ENCODE measurements around the gene CPLANE2.
"Not testable (repeated sequence)": the region's sequence is repeated elsewhere in the genome, so short reads cannot be mapped to it uniquely, and the experiment has no call there.

CPLANE2 gene

DNA sequence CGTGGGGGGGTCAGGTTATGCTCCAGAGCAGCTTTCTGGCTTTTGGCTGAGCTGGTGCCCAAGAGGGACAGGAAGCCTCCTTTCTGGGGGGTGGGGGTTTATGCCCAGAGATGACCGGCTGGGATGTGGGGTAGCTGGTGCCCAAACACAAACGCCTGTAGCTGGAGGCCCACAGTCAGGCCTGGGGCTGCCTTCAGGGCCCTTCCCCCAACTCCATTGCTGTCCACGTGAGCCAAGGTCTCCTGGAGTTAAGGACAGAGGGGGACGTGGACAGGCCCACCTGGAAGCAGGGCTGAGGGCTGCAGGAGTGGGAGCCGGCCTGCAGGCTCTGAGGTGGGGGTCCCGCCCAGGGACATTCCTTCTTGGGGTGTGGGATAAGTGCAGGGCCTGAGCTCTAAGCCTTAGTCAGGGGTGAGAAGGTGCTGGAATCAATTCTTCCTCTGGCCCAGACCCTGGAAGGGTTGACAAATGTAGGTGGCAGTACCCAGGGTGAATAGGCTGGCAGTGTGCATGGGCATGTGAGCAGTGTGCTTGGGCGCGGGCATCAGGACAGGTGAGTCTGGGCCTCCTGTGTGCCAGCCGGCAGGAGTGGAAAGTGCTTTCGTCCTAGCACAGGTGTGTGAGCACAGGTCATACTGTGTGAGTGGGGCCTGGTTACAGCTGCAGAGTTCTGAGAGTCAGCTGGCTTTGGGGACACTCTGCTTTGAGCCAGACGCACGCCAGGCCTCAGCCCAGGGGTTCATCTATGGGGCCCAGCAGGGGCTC, 6.8 kb downstream of the CPLANE2 start:
- no peak for DNase-seq

DNA sequence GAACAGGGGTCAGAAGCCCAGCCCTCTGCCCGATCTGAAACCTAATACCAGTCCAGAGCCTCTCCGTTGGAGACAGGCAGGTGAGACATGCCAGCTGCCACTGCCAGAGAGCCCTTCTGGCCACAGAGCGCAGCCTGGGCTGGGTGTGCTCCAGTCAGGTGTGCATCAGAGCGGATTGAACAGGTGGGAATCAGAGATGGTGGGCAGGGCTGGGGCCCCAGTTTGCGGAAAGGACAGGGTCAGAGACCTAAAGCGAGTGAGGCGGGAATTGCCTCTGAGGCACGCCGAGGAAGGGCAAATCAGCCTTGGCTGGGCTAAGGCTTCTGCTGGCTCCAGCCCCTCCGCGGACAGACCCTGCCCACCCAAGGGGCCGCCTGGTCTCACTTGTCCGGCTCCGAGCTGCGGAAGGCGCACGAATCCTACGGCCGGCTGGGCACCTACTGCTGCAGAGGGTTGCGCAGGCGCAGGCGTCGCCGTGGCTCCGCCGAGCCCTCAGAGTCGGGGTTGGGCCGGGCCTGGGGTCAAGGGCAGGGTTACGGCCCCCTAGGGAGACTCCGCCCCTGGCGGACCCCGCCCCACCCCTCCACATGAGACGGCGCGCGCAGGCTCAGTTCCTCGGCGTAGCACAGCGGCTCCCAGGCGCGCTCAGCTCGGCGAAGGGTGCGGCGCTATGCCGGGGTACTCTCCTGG, 10.3 kb downstream of the CPLANE2 start:
- DNase-seq: no peak

DNA sequence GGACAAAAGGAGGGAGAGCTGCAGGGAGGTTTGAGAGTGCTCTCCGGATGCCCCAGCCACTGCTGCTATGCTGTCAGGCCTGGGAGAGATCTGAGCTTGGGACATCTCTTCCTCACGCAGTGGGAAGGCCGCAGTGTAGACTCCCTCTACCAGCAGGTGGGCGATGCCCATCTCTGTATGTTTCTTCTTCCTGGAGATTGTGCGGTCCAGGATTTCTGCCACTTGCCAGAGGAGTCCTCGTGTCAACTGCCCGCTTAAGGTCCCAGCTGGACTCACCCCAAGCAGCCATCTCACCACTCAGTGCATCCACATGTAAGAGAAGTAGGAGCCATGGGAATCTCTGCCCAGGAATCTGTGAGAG, 10.9 kb downstream of the CPLANE2 start:
- DNase-seq: no peak

DNA sequence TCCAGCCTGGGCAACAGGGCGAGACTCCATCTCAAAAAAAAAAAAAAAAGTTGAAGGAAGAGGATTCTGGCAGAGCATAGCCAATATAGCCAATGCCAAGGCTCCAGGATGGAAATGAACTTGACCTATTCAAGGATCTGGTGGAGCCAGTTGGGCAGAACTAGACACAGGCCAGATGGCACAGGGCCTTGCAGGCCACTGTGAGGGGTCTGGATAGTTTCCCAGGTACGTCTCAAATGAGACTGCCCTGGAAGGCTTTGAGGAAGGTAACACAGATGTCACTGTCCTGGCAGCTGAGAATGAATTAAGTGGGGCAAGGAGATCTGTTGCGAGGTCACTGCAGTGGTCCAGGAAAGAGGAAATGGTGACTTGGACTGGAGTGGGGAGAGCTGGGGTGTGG, 12.5 kb downstream of the CPLANE2 start:
- no peak for DNase-seq

DNA sequence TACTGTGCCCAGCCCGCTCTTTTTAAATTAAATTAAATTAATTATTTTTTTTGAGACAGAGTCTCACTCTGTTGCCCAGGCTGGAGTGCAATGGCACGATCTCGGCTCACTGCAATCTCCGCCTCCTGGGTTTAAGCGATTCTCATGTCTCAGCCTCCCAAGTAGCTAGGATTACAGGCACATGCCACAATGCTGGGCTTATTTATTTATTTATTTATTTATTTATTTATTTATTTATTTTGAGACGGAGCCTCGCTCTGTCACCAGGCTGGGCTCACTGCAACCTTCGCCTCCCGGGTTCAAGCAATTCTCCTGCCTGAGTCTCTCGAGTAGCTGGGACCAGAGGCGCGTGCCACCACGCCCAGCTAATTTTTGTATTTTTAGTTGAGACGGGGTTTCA, 14.3 kb downstream of the CPLANE2 start:
- DNase-seq: not testable (repeated sequence)

DNA sequence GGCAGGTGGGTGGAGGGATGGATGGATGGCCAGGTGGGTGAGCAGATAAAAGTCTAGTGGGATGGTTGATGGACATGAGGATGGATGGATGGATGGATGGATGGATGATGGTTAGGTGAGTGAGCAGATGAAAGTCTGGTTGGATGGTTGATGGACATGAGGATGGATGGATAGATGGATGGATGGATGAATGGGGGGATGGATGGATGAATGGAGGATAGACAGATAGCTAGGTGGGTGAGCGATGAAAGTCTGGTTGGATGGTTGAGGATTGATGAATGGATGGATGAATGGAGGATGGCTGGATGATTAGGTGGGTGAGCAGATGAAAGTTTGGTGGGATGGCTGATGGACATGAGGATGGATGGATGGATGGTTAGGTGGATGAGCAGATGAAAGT, 15.5 kb downstream of the CPLANE2 start:
- DNase-seq: no peak

DNA sequence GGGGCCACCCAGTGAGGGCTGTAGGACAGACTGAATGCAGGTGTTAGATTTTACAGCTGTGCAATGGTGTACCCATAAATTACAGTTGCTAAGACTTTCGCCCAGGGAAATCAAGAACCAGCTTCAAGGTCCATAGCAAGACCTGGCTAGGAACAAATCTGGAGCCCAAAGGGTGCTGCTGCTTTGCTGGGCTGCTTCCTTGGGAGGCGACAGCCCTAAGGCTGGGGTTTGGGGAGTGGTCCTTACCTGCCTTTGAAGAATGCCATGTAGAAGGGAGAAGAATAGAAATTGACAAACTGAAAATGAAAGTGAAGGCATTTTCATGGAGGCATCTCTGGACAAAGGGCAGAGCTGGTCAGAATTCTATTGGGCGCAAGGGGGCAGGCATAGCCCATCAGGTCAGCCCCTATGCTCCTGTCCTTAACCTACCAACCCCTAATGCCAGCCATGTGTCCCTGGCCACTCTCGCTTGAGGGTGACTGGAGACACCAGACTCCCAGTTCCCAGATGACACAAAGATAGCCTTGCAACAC, 16.9 kb downstream of the CPLANE2 start:
- DNase-seq: no peak

DNA sequence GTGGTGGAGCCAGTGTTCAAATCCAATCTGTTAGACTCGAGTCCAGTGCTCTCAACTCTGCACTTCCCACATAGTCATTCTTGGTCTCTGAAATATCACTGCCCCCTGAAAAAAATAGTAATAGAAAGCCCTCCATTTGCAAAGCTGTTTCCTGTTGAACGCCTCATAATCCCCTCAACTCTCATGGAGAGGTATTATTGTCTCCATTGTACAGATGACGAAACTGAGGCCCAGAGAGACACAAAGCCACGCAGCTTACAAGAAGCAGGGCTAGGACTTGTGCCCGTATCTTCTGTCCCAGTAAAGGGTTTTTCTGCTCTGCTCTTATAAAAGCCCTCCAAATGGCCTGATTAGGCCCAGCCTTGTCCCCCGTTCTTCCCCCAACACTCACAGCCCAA, 18.3 kb downstream of the CPLANE2 start:
- no peak for DNase-seq

DNA sequence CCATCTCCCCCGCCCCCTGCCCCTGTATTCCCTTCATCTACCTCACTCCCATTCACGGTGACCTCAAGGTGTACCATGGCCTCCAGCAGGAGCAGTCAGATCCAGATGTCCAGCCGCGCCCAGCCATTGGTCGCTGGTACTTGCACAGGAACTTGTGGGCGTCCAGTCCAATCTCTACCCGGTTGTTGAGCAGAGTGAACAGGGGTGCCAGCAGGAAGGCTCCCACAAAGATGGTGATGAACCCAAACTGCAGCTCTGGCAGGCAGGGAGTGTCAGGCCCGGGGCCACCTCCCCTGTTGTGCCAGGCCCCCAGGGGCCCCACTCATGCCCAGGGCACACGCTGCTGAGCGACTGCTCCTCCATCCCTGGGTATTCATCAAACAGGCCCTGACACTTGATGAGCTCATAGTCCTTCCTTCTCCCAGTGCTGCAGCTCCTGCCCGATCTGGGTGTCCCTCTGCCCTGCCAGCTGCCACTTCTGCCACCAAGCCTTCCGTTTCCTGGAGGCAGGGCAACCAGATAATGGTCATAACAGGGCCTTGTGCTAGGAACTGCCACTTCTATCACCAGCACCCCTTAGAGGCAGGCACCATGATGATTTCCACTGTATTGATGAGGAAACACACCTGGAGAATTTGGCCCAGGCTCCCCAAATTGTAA, 18.8 kb downstream of the CPLANE2 start:
- no peak for DNase-seq

DNA sequence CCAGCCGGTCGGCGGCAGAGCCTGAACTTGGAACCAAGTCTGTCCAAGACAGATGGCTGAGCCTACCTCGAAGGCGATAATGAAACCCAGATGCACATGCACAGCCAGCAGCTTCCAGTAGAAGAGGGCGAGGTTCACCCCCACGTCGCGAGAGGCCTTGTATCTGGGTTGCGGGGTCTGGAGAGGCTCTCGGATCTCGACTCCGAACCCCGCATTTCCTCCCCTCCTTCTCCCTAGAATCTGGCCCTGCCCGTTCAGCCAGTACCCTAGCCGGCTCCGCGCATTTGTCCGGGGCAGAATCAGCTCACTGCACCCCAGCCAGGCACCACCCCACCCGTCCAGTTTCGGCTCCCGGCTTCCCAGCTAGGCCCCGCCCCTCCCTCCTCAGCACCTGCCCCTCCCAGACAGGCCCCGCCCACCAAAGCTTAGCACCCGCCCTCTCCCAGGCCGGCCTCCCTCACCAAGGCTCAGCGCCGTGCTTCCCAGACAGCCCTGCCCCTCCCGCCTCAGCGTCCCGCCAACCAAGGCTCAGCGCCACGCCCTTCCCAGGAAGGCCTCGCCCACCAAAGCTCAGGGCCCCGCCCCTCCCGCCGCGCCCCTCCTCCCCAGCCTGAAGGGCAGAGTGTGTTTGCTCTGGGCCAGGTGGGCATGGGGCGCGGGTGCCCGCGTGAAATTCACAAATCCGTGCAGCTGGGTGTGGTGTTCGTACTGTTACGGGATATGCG, 19.8 kb downstream of the CPLANE2 start:
- DNase-seq: peak; percentile 93

DNA sequence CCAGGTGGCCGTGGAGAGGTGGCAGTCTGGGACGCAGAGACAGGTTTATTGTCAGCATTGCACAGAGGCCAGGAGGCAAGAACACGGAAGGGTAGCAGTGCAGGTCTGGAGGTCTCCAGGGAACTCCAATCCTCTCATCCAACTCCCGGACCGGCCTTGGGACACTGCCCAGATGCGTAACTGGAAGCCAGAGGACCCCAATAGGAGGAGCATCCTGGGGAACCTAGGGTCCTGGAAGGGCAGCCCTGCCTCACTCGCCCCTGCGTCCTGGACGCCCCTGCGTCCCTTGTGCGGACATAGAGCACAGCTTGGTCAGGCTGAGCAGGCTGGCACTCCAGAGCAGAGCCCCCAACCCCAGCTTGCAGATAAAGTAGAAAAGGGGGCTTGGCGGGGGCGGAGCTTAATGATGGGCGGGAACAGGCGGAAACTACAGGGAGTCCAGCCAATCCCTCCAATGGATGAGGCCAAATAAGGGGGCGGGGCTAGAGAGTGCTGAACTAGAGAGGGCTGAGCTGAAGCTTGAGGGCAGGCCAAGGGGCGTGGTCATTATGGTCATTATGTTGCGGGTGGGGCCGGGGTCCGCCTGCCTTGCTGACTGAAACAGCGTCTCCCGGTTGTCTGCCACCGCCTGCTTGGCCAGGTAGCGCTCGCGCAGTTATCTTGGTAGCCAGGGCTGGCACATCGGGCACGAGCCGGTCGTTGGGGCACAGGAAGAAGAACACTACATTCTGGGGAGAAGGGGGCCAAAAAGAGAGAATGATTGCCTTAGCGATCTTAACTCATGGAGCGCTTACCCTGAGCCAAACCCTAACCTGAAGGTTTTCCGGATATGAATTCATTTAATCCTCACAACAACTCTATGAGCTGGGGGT, 20.9 kb downstream of the CPLANE2 start:
- peak; percentile 39 for DNase-seq

DNA sequence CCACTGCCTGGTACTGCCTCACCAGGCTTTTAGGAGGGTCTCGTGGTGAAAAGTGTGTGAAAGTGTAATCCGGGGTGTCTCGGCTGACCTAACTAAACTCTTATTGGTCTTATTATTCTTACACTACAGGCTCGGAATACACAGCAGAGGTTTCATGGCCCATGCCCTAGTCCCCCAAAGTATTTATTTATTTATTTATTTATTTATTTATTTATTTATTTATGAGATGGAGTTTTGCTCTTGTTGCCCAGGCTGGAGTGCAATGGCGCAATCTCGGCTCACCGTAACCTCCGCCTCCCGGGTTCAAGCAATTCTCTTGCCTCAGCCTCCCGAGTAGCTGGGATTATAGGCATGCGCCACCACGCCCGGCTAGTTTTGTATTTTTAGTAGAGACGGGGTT, 21.7 kb downstream of the CPLANE2 start:
- DNase-seq: not testable (repeated sequence)

DNA sequence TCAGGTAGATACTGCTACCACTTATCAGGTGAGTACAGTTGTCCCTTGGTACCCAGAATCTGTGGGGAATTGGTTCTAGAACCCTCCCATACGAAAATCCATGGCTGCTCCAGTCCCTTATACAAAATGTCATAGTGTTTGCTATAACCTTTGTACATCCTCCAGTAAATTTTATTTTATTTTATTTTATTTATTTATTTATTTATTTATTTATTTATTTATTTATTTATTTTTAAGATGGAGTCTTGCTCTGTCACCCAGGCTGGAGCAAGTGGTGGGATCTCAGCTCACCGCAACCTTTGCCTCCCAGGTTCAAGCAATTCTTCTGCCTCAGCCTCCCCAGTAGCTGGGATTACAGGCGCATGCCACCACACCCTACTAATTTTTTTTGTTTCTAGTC, 23.4 kb downstream of the CPLANE2 start:
- not testable (repeated sequence) for DNase-seq

DNA sequence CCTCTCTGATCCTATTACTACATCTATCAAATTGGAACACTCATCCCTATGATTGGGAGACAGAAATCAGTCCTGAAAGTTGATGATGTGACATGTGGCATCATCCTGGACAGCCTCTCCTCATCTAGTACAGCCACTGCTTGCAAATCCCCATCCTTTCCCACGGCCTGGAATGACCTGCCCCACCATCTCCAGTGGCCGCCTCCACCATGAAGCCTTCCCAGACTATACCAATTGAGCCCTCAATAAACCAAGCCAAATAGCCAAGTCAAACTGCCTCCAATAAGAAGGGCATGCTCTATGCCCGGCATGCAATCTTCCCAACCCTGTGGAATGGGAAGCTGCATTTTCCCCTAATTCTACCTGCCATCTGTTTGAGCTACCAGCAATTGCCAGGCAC, 24.0 kb downstream of the CPLANE2 start:
- DNase-seq: no peak

DNA sequence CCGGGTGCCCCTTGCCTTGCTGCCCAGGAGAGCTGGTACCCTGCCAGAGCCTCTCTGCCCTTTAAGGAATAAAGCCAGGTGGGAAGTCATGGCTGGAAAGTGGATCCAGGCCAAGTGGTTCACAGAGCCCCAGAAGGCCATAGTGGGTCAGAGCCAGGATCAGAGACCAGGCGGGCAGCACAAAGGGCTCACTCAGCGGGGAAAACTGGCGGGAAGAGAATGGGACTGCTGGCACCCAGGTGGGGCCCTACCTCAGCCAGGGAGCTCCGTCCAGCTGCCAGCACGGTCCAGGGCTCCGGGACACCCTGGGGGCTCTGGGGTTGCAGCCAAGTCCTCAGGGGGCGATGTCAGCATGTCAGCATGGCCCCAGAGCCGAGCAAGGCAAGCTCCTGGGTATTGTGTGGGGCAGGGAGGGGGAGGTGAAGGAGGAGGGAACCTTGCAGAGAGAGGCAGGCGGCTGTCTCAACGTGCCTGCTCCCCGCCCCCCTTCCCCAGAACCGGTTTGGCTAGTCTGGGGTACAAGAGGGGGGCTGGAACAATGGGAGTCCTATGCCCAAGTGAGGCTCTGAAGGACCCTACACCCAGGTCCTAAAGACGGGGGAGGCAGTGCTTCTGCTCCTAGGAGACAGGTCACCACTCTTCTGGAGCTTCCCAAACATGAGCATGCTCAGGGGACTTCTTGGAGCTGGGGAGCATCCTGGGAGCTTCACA, 24.6 kb downstream of the CPLANE2 start, which contains the start of gene ARHGEF19:
ARHGEF19 (minus strand) TSS at position 402 of the 711 bp plus-strand sequence. CDS start 3,598 bp downstream, outside the sequence.
- DNase-seq: no peak

DNA sequence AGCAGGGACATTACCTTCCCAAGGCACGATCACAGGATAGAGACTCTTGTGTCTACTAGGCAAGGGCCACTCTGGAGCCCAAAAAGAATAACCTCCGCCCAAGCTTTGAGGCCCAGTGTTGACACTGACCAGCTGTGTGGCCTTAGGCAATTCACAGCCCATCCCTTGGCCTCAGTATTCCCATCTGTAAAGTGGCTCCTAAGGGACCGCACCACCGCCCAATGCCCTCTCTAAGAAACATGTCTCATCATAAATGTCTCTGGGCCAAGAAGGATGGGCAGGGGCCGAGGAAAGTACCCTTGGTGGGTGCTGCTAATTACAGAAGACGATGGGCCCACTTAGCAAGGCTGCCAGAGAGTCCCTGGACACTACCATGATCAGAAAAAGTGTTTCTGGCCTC, 25.2 kb downstream of the CPLANE2 start:
- DNase-seq: no peak

DNA sequence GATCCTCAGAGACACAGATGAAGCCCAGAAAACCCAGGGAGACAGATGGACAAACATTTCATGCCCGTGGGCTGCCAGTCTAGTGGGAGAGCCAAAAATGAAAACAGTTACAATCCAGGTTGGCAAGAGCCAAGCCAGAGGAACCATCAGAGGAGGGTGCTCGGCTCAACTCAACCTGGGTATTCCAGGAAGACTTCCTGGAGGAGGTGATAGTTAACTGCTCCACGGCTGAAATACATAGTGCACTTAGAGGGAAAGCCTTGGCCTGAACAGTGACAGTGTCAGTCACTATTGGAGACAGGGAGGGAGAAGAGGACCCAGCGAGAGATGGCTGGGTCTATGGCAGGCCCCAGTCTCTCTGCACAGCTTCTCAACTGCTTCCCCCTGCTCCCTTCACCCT, 26.4 kb downstream of the CPLANE2 start:
- DNase-seq: no peak

DNA sequence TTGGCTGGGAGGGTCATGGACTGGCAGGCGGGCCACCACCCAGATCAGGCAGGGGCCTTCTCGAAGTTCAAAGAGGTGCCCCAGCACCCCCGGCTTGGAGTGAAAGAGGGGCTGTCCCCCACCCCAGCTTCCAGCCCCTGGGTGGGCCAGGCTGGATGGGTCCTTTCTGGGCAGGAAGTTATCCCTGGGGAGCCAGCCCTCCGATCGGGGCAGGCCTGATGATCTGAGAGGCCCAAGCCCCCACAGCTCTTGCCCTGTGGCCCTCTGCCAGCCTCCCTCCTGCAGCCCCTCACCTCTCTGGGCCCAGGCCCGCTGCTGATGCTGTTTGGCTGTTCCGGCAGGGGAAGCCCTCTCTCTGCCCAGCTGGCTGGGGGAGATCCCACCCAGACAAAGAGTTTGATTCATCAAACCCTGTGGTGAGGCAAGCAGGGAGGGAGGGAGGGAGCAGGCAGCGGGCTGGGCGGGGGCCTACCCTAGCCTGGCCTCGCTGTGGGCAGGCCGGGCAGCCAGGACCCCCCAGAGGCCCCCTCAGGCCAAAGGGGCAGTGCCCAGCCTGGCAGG, 27.1 kb downstream of the CPLANE2 start:
- no peak for DNase-seq

DNA sequence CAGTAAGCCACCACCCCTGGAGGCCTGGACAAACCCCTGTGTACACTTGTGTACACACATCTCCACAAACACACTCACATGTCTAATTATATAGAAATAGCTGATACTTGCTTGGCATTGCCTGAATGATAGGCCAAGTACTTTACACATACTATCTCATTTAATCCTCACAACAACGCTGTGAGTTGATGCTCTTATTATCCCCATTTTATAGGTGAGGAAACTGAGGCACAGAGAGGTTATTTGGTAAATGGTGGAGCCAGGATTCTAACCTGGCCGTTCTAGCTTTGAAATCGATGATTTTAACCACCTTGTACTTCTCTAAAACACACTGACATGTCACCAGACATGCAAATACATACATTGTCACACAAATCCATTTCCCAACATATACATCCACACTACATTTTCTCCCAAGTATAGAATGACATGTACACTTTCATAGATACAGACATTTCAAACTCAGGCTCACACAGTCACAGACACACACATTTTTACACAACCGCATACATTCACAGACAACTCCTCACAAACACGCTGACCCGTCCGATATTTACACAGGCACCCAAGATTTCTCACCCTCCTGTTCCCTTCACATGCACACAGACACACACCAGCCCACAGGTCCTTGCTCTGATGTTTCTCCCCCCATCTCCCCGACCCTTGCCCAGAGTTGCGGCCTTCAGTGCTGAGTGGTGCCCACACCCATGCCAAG, 27.7 kb downstream of the CPLANE2 start:
- DNase-seq: no peak

DNA sequence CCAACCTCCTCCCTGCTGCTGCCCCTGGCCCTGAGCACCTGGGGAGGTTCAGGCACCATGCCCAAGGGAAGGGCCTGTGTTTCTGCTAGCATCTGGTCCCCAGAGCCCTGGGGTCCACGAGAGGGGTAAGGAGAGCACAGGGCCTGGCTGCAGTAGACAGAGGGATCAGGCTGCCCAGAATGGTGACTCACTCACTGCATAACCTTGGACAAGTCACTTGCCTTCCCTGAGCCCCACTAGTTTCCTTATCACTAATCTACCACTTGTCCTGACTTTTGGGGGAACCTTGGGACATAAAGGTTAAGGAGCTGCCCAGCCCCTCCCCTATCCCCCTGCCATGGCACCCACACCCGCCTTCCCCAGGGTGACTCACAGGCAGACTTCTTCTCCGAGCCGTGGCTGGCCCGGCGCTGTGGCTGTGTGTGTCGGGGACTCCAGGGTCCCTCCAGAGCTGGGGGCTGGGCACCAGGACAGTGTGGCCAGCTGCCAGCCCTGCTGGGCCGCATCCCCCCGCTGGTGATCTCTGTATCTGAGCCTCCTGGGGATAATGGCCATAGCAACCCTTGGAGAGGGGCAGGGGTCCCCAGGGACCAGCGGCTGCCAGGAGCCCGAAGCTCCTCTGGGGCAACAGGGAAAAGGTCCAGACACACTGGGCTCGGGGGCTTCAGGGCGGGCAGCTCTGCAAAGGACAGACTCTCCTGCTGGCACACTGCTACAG, 28.6 kb downstream of the CPLANE2 start:
- DNase-seq: no peak

All from stimulated activated CD4-positive, alpha-beta T cell treated with anti-CD3 and anti-CD28 coated beads, Interleukin-12 subunit alpha, Interleukin-12 subunit beta, amount 100 ng/mL, for 4 hours (primary cell).